Right atrium auricular region (tissue), 2 donors: Measurements from ENCODE around the gene NFAT5. TPM values are rescaled to one million over a fixed set of nuclear protein-coding genes. Genes with fewer than 3 reads are reported as not detected.

Experiments
- DNase-seq: peaks from one replicate; pipeline ENCODE4 v3.0.0-alpha.2; 2019; ENCODE audit warnings: low spot score
- H3K27ac ChIP-seq, 2 donors: fragments of 200-600 bp; sonication (generic); 1 replicate in 1 of 2; 2 replicates in 1 of 2; pipeline ENCODE4 v1.5.1; 2016 to 2019
- H3K27me3 ChIP-seq, 2 donors: fragments of 200-600 bp; sonication (generic); one replicate each; pipeline versions ENCODE4 v1.5.1 to v1.6.0; 2017 to 2019
- H3K36me3 ChIP-seq: fragments of 200-600 bp; sonication (generic); one replicate; pipeline ENCODE4 v1.5.1; 2016
- H3K4me1 ChIP-seq, 2 donors: fragments of 200-600 bp; sonication (generic); one replicate each; pipeline versions ENCODE4 v1.5.1 to v1.6.0; 2017 to 2019
- H3K4me3 ChIP-seq, 2 donors: fragments of 200-600 bp; sonication (generic); 1 replicate in 1 of 2; 2 replicates in 1 of 2; pipeline ENCODE4 v1.5.1; 2017 to 2019; ENCODE audit warnings: mild to moderate bottlenecking in 1 of 2, moderate library complexity in 1 of 2
- H3K9me3 ChIP-seq, 2 donors: fragments of 200-600 bp; sonication (generic); one replicate each; pipeline ENCODE4 v1.5.1; 2019
- CTCF ChIP-seq, 2 donors: fragments of 200-600 bp; sonication (generic); IDR thresholded peaks; one replicate each; pipeline ENCODE4 v1.5.1; 2019; ENCODE audit warnings: antibody characterized with exemption in 2 of 2
- total RNA-seq, 2 donors: library from RNA; depleted of rRNA; stranded (reverse); fragments of >200 nt; gene quantifications; one replicate each; pipeline ENCODE4 v1.1.0, GENCODE V29; 2016

Gene NFAT5
- total RNA-seq, 2 donors from 2014 or later = 16.4 to 22.6 TPM

- Histone ChIP-seq H3K27ac (no peak overlapping the region), H3K27me3 (no peaks in the 10 kb centered on the region), H3K4me3 (no peak overlapping the region), H3K36me3 (no peaks in the 10 kb centered on the region), H3K4me1 (no peaks in the 10 kb centered on the region), H3K9me3 (no peaks in the 10 kb centered on the region)
- TF ChIP-seq CTCF (IDR thresholded peaks at IDR 0.05) = no peak
- DNase-seq = no peak
Measured at GRCh38 chr16:69522732-69523404, 42.9 kb upstream of the NFAT5 start.

GRCh38 chr16:69523566-69524305 lies 42.0 kb upstream of the NFAT5 start:
- Histone ChIP-seq H3K36me3 (no peaks in the 10 kb centered on the region), H3K27ac (no peak overlapping the region), H3K4me3 (no peak overlapping the region), H3K4me1 (no peaks in the 10 kb centered on the region), H3K9me3 (no peaks in the 10 kb centered on the region), H3K27me3 (no peaks in the 10 kb centered on the region)
- TF ChIP-seq CTCF (IDR thresholded peaks at IDR 0.05) = no peak
- no peak for DNase-seq

GRCh38 chr16:69526831-69527655 lies 38.7 kb upstream of the NFAT5 start:
- peaks cover 0 to 8% of the 10 kb centered on the region in 2 donors for H3K4me1 ChIP-seq
- no peak overlapping the region for H3K27ac ChIP-seq
- H3K27me3 ChIP-seq = no peaks in the 10 kb centered on the region
- DNase-seq = no peak
- H3K9me3 ChIP-seq = no peaks in the 10 kb centered on the region
- no peak overlapping the region for H3K4me3 ChIP-seq
- no peak for TF ChIP-seq CTCF (IDR thresholded peaks at IDR 0.05)
- no peaks in the 10 kb centered on the region for H3K36me3 ChIP-seq

GRCh38 chr16:69531988-69532387 lies 33.8 kb upstream of the NFAT5 start:
- Histone ChIP-seq H3K27ac (no peak overlapping the region), H3K9me3 (no peaks in the 10 kb centered on the region), H3K4me3 (no peak overlapping the region), H3K27me3 (no peaks in the 10 kb centered on the region), H3K36me3 (no peaks in the 10 kb centered on the region), H3K4me1 (peaks cover 0 to 8% of the 10 kb centered on the region in 2 donors)
- no peak for TF ChIP-seq CTCF (IDR thresholded peaks at IDR 0.05)
- DNase-seq = no peak

GRCh38 chr16:69532641-69533455 lies 32.9 kb upstream of the NFAT5 start:
- DNase-seq = no peak
- TF ChIP-seq CTCF (IDR thresholded peaks at IDR 0.05) = no peak
- Histone ChIP-seq H3K4me3 (no peak overlapping the region), H3K27me3 (no peaks in the 10 kb centered on the region), H3K27ac (no peak overlapping the region), H3K4me1 (peaks cover 0 to 8% of the 10 kb centered on the region in 2 donors), H3K9me3 (no peaks in the 10 kb centered on the region), H3K36me3 (no peaks in the 10 kb centered on the region)
